ENCODE data around the gene TEX12.
"Not testable (repeated sequence)": the region's sequence is repeated elsewhere in the genome, so short reads cannot be mapped to it uniquely, and the experiment has no call there.

The TEX12 gene

GRCh38 chr11:112167145-112167544 lies at the start of gene TEX12:
TEX12 (plus strand) TSS chr11:112167372; CDS start chr11:112169269, 1,897 bp downstream.
- DNase-seq (ENCODE audit: low read depth): no peak

GRCh38 chr11:112118176-112118575 lies 49.0 kb upstream of the TEX12 start:
- DNase-seq (ENCODE audit: low read depth): no peak

- DNase-seq (ENCODE audit: low read depth): no peak
Observed at GRCh38 chr11:112121981-112122615, 45.1 kb upstream of the TEX12 start.

- no peak for DNase-seq (ENCODE audit: low read depth)
Observed at GRCh38 chr11:112123129-112123528, 44.0 kb upstream of the TEX12 start.

GRCh38 chr11:112127056-112127455 lies 40.1 kb upstream of the TEX12 start:
- DNase-seq (ENCODE audit: low read depth): no peak

- DNase-seq (ENCODE audit: low read depth): no peak
Observed at GRCh38 chr11:112128483-112129121, 38.6 kb upstream of the TEX12 start.

GRCh38 chr11:112129656-112130055 lies 37.5 kb upstream of the TEX12 start:
- DNase-seq (ENCODE audit: low read depth): no peak

GRCh38 chr11:112132737-112133136 lies 34.4 kb upstream of the TEX12 start:
- DNase-seq (ENCODE audit: low read depth): no peak

- no peak for DNase-seq (ENCODE audit: low read depth)
Observed at GRCh38 chr11:112134473-112134872, 32.7 kb upstream of the TEX12 start.

- DNase-seq (ENCODE audit: low read depth): no peak
Observed at GRCh38 chr11:112143597-112143996, 23.6 kb upstream of the TEX12 start.

- DNase-seq (ENCODE audit: low read depth): no peak
Observed at GRCh38 chr11:112150517-112150916, 16.7 kb upstream of the TEX12 start.

- no peak for DNase-seq (ENCODE audit: low read depth)
Observed at GRCh38 chr11:112156153-112156955, 10.8 kb upstream of the TEX12 start.

GRCh38 chr11:112156956-112157766 lies 10.0 kb upstream of the TEX12 start:
- DNase-seq (ENCODE audit: low read depth): no peak

GRCh38 chr11:112159098-112160065 lies 7.8 kb upstream of the TEX12 start:
- no peak for DNase-seq (ENCODE audit: low read depth)

GRCh38 chr11:112160091-112160848 lies 6.9 kb upstream of the TEX12 start:
- DNase-seq (ENCODE audit: low read depth): no peak

- DNase-seq (ENCODE audit: low read depth): no peak
Observed at GRCh38 chr11:112161012-112161411, 6.2 kb upstream of the TEX12 start.

GRCh38 chr11:112162200-112162599 lies 5.0 kb upstream of the TEX12 start:
- not testable (repeated sequence) for DNase-seq (ENCODE audit: low read depth)

- no peak for DNase-seq (ENCODE audit: low read depth)
Observed at GRCh38 chr11:112162761-112163546, 4.2 kb upstream of the TEX12 start.
